Measurements from ENCODE around the gene PTCH1.

The PTCH1 gene

DNA sequence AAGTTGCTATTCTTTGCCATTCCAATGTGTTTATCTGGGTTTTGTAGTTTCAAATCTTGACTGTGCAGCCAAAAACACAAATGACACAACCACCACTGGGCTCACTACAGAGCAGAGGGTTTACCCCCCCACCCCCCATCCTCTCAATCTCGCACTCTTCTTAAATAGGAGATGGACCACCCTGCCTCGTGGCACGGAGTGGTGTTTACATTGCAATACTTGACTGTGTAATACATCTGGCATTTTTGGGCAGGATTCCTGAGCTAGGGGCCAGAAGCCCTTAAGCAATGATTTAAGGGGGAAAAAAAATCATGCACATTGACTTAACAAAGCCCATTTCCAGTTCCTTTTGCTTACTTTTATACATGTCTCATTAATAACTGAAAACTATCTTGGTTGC lies 19.0 kb downstream of the PTCH1 start:
- DNase-seq, result peak; percentile 92

DNA sequence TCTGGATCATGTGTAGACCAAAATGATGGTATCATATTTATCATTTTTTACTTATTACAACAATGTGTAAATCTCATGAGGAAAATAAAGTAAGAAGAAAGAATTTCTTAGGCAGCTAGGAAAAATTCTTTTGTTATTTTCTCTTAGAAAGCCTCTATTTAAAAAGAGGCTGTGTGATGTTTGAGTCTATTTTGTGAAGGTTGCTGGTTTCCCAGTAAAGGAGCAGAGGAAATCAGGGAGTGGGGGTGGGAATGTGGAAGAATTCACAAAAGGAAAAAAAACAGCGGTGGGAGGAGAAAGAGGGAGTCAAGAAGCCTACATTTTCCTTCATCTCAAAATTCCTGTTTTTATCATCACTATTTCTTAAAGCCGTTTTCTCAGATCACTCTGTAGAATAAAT lies 20.1 kb downstream of the PTCH1 start:
- peak; percentile 67 for DNase-seq

DNA sequence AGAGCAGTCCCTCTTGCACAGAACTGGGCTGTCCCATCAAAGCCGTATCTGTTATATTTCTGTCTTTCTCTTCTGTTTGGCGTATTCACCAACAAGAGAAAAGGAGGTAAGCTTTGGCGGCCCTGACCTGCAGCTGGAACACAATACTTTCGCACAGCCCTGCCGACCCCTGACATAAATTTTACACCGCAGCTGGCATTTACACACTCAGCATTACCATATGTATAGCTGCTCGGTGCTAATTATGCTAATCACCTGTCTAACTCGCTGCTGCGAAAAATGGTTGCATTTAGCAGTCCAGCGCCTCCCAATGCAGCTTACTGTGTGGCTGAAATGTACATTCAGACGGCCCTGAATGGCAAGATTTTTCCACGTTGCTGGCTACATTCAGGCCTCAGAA lies 20.8 kb downstream of the PTCH1 start:
- no peak for DNase-seq

DNA sequence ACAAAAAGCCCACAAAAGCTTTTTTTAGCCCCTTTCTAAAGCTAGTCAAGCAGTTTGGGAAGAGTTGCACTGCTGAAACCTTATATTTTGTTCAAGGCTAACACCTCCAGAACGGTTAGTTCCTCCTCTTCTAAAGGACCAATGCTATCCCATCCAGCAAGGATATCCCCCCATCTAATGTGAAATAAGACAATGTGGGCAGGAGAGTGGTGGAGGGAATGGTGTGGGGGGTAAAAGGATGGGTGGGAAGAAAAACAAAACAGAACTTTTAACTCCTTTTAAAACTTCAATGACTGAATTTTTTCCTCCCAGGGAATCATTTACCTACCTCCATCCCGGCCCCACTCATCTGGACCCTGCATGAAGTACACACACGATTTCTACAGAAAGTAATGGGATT lies 21.2 kb downstream of the PTCH1 start:
- no peak for DNase-seq

DNA sequence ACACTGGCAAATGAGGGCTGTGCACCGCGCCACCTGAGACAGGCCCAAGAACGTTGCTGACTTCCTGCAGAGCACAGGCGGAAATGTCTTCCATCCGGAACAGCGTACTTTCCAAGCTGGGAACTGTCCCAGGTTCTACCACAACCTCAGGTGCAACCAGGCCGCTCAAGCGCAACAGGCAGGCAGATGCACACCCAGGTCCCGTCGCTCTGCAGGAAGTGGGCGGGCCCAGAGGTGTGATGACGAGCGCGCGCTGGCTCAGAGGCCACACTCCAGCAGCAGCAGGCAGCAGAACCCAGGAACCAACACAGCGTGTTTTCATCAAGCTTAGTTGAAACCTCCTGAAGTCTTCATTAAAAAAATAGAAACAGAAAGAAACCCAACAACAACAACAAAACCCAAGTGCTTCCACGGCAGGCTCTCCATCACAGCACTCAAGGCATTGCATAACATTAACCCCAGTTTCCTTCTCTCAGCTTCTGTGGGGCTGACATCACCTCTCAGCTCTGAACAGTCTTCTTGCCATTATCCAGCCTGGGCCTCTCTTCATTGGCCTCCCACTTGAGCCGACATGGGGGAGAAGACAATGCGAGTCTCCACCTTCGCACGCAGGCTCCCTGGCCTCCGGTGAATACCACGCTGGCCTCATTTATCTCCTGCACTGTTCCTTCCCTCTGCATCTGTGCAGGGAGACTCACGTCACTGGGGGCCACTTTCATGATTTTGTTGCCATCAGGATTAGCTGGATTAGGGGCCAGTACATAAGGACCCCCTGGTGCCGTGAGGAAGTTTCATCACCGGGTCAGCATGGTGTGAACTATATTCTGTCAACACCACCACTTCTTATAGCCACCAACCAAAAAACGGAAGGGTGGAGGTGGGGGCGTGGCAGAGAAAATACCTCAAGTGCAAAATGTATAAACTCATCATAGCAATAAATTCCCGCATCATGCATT lies 22.1 kb downstream of the PTCH1 start:
- DNase-seq, result peak; percentile 27

DNA sequence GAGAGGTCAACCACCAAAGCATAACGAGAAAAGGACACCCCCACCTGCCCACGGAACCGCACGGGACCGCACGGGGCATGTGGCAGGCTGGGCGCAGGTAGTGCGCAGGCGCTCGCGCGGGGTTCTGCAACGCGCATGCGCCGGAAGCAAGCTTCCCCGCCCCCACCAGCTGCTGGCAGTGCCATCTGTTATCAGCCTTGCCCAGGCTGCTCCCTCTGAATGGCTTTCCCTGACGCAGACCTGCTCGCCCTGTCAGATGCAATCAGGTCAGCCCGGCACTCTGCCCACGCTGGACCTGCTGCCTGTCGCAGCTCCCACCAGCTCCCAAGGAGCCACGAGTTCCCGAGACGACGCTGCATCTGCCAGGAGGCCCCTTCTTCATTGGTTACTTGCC lies 22.8 kb downstream of the PTCH1 start:
- no peak for DNase-seq

DNA sequence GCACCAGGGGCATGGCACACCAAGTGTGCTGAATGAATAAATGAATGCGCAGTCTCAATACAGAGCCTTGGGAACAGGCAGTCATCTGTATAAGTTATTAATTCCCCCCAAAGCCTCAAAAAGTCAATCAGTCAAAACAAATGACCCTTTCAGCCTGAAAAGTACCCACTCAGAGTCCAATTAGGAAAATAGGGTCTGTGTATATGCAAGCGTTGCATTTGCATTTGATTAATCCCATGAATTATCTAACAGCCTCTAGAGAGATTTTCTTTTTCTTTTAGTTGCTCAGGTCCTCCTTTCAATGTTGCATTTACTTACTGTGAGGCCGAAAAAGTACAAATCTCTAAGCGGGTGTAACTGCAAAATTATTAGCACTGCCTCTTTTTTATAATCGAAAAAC lies 23.4 kb downstream of the PTCH1 start:
- DNase-seq, result no peak

DNA sequence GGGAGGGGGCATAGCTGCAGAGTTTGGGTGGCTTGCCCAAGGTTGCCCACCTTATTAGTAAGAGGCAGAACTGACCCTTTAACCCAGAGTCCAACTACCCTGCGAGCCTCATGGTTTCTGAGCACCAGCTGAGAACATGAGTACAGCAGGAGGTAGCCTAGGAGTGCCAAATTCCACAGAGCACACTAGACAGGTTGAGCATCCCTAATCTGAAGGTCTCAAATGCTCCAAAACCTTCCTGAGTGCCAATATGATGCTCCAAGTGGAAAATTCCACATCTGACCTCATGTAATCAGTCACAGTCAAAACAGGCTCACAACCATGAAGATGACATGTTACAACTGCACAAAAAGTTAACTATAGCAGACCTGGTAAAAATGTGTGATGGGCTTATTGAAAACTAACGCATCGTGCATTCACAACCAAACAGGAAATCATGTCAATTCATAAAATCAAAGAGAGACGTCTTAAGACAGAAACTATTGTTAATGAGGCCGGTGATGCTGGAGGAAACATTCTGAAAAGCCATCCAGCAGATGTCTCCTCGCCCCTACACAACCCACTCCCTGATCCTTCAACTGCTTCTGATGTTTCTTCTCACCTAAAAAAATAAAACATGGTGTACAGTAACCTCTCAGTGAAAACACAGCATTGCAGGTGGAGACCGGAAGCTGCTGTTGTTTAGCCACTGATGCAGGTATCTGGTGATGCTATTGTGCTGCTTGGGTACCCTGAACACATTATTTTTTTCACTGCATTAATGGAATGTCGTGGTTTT lies 25.0 kb downstream of the PTCH1 start:
- no peak for DNase-seq

DNA sequence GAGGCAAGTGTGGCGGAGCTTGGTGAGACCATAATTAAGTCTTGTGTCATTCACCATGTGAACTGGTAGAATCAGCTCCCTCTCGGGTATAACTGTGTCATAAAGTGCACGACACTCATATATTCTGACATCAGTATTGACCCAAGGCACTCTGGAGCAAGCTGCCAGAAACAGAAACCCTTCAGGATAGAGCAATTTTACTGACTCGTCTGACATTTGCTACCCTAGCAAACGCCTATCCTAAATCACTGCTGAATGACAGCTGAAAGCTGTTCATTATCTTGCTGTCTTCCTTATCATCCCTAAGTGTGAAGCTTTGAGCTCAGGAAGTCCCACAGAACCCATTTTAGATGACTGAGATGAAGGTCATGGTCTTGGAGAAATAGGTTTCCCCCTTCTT lies 27.8 kb downstream of the PTCH1 start:
- DNase-seq, result no peak

DNA sequence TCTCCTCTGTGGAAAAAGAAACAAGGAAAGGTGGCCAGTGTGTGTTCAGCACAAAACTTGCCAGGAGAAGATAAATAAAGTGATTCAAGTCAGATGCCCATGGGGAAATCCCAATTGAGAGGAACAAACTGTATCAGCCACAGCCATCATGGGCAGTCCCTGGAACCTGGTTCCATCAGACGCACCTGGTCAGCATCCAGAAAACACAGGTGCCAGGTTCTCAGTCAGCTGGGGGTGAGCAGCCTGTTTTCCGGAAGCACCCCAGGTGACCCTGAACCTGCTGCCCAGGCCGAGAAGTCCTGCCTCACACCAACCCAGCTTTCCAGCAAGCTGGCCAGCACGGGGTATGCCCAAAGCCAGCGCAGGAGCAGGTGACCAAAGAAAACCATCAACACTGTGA lies 30.5 kb downstream of the PTCH1 start:
- no peak for DNase-seq

DNA sequence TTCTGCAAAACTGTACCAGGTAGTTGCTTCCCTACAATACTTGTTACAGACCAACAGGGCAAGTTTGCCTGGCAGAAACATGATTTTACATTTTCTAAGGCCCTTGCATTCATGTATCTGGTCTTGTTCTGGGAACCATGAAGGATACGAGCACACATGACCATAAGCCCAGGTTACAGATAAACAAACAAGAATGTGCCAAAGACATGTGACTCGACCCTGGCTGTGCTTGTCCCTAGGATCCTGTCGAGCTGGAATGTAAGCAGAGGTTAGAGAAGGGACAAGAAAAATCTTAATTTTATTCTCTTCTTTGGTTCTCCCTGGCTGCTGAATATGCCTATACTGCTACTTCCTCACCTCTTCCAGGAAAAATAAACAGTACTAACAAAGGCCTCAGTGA lies 32.5 kb downstream of the PTCH1 start:
- no peak for DNase-seq

DNA sequence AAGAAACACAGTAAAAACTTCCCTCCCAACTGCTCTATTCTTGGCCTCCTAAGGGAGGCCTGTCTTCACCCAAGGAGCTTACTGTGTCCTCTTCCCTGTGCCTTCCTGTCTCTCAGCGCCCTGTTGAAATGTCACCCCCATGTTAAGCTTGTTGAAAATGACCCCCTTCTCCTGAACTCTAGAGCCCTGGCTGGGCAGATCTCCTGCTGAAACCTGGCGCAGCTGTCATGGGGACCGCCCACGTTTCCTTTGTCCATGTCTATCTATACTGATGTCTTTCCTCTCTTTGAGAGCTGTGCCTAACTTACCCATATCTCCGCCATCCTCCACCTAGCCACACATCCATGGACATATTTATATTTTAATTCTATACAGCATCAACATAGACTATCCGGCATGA lies 33.3 kb downstream of the PTCH1 start:
- DNase-seq, result no peak

DNA sequence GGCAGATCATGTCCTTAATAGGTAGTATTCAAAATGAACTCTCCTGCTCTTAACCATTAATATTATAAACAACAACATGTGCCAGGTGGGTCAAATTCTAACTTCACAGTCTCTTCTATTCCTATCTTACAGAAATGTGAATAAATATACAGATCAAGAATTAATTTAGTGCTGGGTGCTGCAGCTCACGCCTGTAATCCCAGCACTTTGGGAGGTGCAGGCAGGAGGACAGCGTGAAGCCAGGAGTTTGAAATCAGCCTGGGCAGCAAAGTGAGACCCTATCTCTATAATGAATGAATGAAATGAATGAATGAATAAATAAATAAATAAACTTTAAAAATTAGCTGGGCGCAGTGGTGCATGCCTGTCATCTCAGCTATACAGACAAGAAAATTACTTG lies 34.1 kb downstream of the PTCH1 start:
- no peak for DNase-seq

DNA sequence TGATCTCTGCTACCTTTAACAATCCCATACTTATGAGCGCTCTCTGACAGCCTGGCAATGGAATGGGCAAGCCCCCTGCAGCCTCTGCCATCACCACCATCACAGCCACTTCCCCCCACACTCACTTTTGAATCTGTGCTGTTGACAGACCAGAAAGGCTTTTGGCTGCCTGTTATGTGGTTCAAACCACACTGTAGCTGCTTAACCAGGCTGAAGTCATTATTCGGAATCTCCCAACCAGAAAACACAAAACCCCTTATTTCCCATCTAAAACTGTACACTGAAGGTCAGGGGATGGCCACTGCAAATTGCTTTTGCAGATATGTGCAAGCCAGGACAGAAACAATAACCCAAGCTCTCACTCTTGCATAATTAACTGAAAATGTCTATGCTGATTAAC lies 35.8 kb downstream of the PTCH1 start:
- no peak for DNase-seq

DNA sequence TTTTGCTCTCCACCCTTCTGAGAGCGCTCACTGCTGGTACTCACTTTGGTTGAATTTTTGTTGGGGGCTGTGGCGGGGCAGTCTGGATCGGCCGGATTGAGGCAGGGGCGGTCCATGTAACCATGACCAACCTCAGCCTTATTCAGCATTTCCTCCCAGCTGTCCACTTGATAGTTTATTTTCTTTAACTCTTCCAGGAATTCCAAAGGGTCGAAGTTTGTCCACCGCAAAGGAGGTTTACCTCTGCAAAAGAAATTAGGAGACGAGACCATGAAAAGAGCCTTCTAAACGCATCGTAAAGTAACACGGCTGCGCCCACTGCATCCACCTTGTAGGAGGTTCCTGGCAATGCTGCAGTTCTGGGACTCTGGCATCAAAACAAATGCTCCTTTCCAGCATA lies 36.4 kb downstream of the PTCH1 start:
- DNase-seq, result no peak

DNA sequence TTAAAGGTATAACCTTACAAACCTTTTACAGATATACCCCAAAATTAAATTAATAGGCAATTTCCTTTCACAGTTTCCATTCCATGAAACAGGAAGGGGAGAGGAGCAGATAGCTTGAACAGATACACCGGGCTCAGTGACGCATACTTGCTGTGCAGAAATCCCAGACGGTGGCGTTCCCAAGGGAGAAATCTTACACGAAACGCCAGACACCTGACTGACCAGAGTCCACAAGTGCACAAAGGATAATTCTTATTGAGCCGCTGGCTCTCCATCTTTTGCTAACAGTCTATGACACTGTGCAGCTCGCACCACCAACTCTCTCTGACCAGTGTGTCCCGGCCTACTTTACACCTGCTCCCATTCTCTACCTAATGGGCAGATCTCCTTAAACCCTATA lies 37.4 kb downstream of the PTCH1 start:
- no peak for DNase-seq

DNA sequence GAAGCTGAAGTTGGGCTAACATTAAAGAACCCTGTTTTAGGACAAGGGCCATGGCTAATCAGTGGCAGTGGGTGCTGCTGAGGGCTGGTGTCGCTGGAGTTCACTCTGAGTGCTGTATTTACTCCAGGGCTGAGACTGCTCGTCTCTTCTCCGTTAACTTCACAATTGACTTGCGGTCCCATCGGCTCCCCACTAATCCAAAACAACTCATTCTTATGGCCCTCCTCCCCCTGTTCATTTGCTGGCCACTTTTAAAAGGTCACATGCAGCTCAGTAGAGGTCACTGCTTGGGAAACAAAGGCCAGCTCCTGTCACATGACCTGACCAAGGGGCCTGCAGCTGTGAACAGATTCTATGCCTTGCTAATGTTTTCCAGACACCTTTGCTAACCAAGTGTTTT lies 38.4 kb downstream of the PTCH1 start:
- DNase-seq, result no peak

DNA sequence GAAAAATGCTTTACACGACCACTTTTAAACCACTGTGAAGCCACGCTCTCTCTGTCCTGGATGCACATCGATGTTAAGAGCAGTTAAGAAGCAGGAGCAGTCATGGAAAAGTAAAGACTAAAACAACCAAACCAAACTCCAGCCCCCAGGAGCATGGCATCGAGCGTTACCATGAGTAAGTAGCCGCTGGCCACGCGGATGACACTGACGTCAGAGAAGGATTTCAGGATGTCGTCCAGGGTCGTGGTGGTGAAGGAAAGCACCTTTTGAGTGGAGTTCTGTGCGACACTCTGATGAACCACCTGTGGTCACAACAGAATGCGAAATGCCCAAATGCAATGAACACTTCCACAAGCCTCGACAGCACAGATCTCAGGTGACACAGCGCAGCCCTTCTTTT lies 38.9 kb downstream of the PTCH1 start:
- no peak for DNase-seq

DNA sequence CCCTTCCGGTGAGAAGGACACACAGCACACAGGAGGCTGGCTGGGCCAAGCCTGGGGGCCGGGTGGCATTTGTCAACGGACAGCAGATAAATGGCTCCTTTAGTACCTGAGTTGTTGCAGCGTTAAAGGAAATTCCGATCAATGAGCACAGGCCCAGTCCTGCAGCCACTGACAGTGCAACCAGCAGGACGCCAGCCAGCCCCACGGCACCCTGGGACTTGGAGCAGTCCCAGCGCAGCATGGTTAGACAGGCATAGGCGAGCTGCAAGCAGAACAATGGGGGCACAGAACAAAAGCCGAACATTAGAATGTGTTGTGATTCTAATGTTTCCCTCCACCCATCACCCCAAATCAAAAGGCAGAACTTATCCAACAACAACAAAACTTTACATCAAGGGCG lies 39.3 kb downstream of the PTCH1 start:
- no peak for DNase-seq

DNA sequence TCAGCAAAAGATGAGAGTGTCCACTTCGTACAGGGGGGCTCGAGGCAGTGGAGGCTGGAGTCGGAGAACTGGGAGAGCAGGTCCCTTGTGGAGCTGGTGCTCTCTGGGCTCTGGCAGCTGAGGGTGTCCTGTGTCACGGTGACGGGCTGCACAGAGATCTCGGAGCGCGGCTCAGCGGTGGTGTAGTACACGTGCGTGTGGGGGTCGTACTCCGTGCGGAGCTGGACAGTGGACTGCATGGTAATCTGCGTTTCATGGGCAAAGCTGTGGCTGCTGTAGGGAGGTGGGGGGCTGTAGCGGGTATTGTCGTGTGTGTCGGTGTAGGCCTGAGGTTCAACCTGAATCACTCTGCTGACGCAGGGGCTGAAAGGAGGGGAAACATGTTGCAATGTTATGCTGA lies 48.0 kb downstream of the PTCH1 start:
- no peak for DNase-seq

DNA sequence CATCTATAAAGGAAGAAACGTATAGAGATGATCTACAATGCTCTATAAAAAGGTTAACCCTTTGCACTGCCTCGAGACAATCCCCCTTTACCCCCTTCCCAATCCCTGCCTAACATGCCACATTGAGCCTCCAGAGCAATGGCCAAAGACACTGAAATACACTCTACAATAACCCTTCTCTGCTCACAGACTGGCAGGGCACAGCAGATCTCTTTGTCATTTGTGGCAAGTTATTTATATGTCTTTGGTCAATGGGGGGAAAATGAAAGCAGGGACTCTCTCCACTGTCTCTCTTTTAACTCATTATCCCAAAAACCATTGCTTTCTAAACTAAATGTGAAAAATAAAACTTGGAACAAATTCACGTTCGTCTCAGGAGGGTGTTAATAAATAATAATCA lies 51.7 kb downstream of the PTCH1 start:
- no peak for DNase-seq

DNA sequence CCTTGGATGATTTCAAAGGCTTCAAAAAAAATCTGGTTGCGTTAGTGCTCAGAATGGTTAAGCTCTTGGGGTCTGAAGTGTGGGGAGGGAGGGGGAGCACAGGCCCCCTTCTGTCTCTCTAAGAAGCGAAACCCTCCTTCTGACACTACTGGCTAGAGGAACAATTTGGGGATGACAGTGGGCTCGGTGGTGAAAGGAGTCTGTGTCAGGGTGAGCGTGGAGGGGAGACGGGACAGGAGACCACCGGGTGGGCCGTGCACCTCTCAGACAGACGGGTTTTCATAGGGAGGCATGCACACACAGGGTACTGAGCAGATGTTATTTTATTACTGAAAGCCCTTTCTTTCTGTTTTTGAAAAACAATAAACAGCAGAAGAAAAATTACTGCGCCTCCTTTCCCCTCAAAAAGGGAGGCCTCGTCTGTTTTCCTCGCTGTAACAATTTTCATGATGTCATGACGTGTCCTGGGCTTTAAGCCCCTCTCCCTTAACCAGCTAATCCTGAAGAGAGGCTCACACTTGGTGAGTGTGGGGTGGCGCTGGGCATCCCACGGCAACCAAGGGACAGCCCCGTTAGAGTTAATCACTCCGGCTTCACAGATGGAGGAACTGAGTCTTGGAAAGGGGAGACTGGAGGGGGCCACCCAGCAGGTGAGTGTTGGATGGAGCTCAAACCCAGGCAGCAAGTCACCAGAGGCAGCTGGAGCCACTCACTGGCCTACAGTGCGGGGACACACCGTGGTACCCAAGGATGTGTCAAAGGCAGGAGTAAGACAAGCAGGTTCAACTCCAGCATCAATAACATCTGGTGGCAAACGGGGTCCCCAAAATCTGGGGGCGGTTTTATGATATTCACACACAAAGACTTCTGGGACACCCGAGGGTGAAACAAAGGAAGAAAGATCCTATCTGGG lies 53.4 kb downstream of the PTCH1 start:
- DNase-seq, result no peak
